IPS DF 6.9 (cell line): ENCODE results near the gene GNG12.
"Not testable (repeated sequence)": the region's sequence is repeated elsewhere in the genome, so short reads cannot be mapped to it uniquely, and the experiment has no call there.

Experiments used
- DNase-seq: peaks from one replicate; pipeline ENCODE4 v3.0.0-alpha.2; 2013; ENCODE audit warnings: low read depth, low spot score
- H3K27ac ChIP-seq: one replicate; pipeline ENCODE4 v1.5.1; 2013; ENCODE audit warnings: low read length, control low read depth
- H3K27me3 ChIP-seq: 2 replicates; pipeline ENCODE4 v1.6.1; 2013; ENCODE audit warnings: mild to moderate bottlenecking, low read length; ENCODE audit not compliant: control insufficient read depth, insufficient read depth
- H3K36me3 ChIP-seq: 2 replicates; pipeline ENCODE4 v1.6.1; 2013; ENCODE audit warnings: low read length; ENCODE audit not compliant: control insufficient read depth, insufficient read depth
- H3K4me1 ChIP-seq: 2 replicates; pipeline ENCODE4 v1.6.1; 2013; ENCODE audit warnings: low read length; ENCODE audit not compliant: control insufficient read depth, insufficient read depth
- H3K4me3 ChIP-seq: 2 replicates; pipeline ENCODE4 v1.5.1; 2013; ENCODE audit warnings: mild to moderate bottlenecking, low read length
- H3K9me3 ChIP-seq: 2 replicates; pipeline ENCODE4 v1.6.1; 2013; ENCODE audit warnings: low read length, inconsistent platforms; ENCODE audit not compliant: control insufficient read depth, insufficient read depth
- WGBS: extraction: QIAGEN DNeasy Blood & Tissue Kit; methylation state at CpG from one replicate; pipeline ENCODE4 v1.1.7; 2013; ENCODE audit warnings: mixed read lengths, missing lambda C conversion rate; ENCODE audit not compliant: insufficient read length, insufficient coverage; 5-methylcytosine and 5-hydroxymethylcytosine counted together

Gene GNG12

GRCh38 chr1:67676287-67676686 lies 157.0 kb downstream of the GNG12 start:
- Histone ChIP-seq H3K36me3 (no peaks in the 10 kb centered on the region), H3K4me3 (no peak overlapping the region), H3K27ac (no peak overlapping the region), H3K4me1 (0 out of 2 replicates have a peak, but pooled peaks cover 2% of the 10 kb centered on the region), H3K9me3 (no peaks in the 10 kb centered on the region), H3K27me3 (no peaks in the 10 kb centered on the region)
- no peak for DNase-seq
- WGBS, result no CpG with 5 or more reads among the region's 2 CpGs

GRCh38 chr1:67675800-67676199 lies 157.5 kb downstream of the GNG12 start:
- Histone ChIP-seq H3K27me3 (no peaks in the 10 kb centered on the region), H3K9me3 (no peaks in the 10 kb centered on the region), H3K4me3 (no peak overlapping the region), H3K27ac (no peak overlapping the region), H3K36me3 (no peaks in the 10 kb centered on the region), H3K4me1 (0 out of 2 replicates have a peak, but pooled peaks cover 2% of the 10 kb centered on the region)
- DNase-seq, result no peak
- no CpG with 5 or more reads among the region's 2 CpGs for WGBS

- Histone ChIP-seq H3K27ac (no peak overlapping the region), H3K36me3 (no peaks in the 10 kb centered on the region), H3K9me3 (no peaks in the 10 kb centered on the region), H3K27me3 (no peaks in the 10 kb centered on the region), H3K4me1 (0 out of 2 replicates have a peak, but pooled peaks cover 2% of the 10 kb centered on the region), H3K4me3 (no peak overlapping the region)
- WGBS, result 100% methylated on average over 1 of the region's 4 CpGs
- DNase-seq, result no peak
Observed at GRCh38 chr1:67674260-67675011, 158.8 kb downstream of the GNG12 start.

GRCh38 chr1:67673468-67674201 lies 159.6 kb downstream of the GNG12 start:
- 0 out of 2 replicates have a peak, but pooled peaks cover 2% of the 10 kb centered on the region for H3K4me1 ChIP-seq
- no CpG with 5 or more reads among the region's 1 CpG for WGBS
- H3K9me3 ChIP-seq, result no peaks in the 10 kb centered on the region
- no peaks in the 10 kb centered on the region for H3K36me3 ChIP-seq
- no peaks in the 10 kb centered on the region for H3K27me3 ChIP-seq
- no peak overlapping the region for H3K27ac ChIP-seq
- no peak overlapping the region for H3K4me3 ChIP-seq
- no peak for DNase-seq

GRCh38 chr1:67672260-67672803 lies 160.9 kb downstream of the GNG12 start:
- H3K9me3 ChIP-seq, result no peaks in the 10 kb centered on the region
- no CpG with 5 or more reads among the region's 1 CpG for WGBS
- H3K4me3 ChIP-seq, result no peak overlapping the region
- no peaks in the 10 kb centered on the region for H3K36me3 ChIP-seq
- H3K27me3 ChIP-seq, result no peaks in the 10 kb centered on the region
- H3K27ac ChIP-seq, result no peak overlapping the region
- no peak for DNase-seq
- 0 out of 2 replicates have a peak, but pooled peaks cover 2% of the 10 kb centered on the region for H3K4me1 ChIP-seq

DNA sequence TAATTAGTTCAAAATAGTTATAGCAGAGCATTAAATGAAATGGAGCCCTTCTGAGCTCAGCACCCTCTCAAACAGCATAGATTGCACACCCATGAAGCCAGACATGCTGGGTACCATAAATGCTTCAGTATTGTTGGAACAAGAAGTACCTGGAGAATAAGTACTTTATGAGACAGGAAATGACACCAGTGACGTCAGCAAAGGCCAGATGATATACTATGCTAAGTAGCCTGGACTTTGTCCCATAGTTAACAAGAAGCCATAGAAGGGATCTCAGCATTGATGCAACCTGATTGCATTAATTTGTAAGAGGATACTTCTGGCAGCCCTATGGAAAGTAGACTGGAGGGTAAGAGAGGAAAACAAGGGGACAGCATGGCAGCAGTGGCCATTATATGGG lies 164.6 kb downstream of the GNG12 start:
- H3K9me3 ChIP-seq, result no peaks in the 10 kb centered on the region
- H3K4me3 ChIP-seq, result no peak overlapping the region
- no peaks in the 10 kb centered on the region for H3K36me3 ChIP-seq
- H3K27ac ChIP-seq, result no peak overlapping the region
- DNase-seq, result no peak
- no CpG with 5 or more reads among the region's 1 CpG for WGBS
- H3K27me3 ChIP-seq, result no peaks in the 10 kb centered on the region
- no peaks in the 10 kb centered on the region for H3K4me1 ChIP-seq

GRCh38 chr1:67666636-67667035 lies 166.6 kb downstream of the GNG12 start:
- H3K27ac ChIP-seq, result no peak overlapping the region
- DNase-seq, result no peak

DNA sequence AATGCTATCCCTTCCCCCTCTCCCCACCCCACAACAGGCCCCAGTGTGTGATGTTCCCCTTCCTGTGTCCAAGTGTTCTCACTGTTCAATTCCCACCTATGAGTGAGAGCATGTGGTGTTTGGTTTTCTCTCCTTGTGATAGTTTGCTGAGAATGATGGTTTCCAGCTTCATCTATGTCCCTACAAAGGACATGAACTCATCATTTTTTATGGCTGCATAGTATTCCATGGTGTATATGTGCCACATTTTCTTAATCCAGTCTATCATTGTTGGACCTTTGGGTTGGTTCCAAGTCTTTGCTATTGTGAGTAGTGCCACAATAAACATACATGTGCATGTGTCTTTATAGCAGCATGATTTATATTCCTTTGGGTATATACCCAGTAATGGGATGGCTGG lies 168.0 kb downstream of the GNG12 start:
- H3K9me3 ChIP-seq, H3K4me1 ChIP-seq, H3K4me3 ChIP-seq, H3K36me3 ChIP-seq, DNase-seq, H3K27ac ChIP-seq, H3K27me3 ChIP-seq: not testable (repeated sequence)

More at GRCh38 chr1:67666636-67667035, 166.6 kb downstream of the GNG12 start:
- no peaks in the 10 kb centered on the region for H3K9me3 ChIP-seq
- H3K36me3 ChIP-seq, result no peaks in the 10 kb centered on the region
- H3K4me3 ChIP-seq, result no peak overlapping the region
- no CpG with 5 or more reads among the region's 5 CpGs for WGBS
- no peaks in the 10 kb centered on the region for H3K27me3 ChIP-seq
- no peaks in the 10 kb centered on the region for H3K4me1 ChIP-seq

DNA sequence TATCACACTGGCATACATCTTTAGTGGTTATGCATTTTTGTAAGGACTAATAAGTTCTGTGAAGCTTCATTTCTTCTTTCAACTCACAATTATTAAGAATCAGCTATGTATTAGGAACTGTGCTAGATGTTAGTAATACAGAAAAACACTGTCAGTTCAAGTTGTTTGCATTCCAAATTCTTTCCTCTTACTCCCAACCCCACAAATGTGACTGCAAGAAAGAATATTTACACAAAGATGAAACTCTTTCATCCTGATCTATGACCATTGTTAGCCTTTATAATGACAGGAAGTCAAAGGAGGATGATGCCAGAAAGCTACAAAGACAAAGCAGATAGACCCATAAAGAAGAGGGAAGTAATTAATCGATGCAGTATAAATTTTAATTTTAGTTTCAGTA lies 169.2 kb downstream of the GNG12 start:
- no CpG with 5 or more reads among the region's 1 CpG for WGBS
- Histone ChIP-seq H3K4me3 (no peak overlapping the region), H3K27ac (no peak overlapping the region), H3K27me3 (no peaks in the 10 kb centered on the region), H3K4me1 (no peaks in the 10 kb centered on the region), H3K36me3 (no peaks in the 10 kb centered on the region), H3K9me3 (no peaks in the 10 kb centered on the region)
- no peak for DNase-seq

DNA sequence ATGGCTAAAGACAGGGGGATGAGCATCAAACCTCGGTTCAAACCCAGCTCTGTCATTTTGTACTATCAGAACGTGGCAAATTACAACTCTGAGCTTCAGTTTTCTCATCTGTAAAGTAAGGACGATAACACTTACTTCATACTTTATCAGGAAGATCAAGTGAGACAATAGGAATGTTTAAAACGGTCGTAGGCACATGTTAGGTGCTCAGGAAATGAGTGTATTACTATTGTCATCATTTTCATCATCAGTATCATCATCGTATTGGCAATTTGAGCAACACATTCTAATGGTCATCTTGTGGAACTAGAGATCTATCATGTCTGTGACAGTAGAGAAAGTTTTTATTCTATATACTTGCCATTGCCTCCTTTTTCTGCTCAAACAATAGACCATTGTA lies 170.4 kb downstream of the GNG12 start:
- Histone ChIP-seq H3K9me3 (no peaks in the 10 kb centered on the region), H3K4me1 (no peaks in the 10 kb centered on the region), H3K27ac (no peak overlapping the region), H3K4me3 (no peak overlapping the region), H3K36me3 (no peaks in the 10 kb centered on the region), H3K27me3 (no peaks in the 10 kb centered on the region)
- DNase-seq, result no peak
- WGBS, result no CpG with 5 or more reads among the region's 6 CpGs
